Suppressor macrophage treated with lipopolysaccharide for 1 hour (primary cell): ENCODE data around the gene EPB41.
"Not testable (repeated sequence)": the region's sequence is repeated elsewhere in the genome, so short reads cannot be mapped to it uniquely, and the experiment has no call there.

ENCODE experiments used
- DNase-seq, 3 donors: peaks; one replicate each; pipeline ENCODE4 v3.0.0-alpha.2; 2020 to 2022

The EPB41 gene

DNA sequence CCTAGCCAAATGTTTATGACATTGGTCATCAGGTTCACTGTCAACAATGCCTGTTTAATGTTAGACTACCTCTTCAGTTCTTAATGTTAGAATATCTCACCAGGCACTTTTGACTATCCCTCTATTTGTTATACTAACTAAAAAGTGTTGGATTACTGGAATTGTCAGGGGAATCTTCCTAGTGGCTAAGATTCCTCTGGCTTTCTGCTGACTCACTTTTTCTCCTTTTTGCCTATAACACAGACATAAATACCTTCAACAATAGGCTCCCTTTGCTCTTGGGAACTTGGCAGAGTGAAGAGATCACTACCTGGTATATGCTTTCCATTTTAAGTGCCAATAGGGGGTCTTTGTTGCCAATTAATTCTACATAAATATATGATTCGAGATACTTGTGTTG is 140.8 kb downstream of the EPB41 start:
- DNase-seq = no peak

DNA sequence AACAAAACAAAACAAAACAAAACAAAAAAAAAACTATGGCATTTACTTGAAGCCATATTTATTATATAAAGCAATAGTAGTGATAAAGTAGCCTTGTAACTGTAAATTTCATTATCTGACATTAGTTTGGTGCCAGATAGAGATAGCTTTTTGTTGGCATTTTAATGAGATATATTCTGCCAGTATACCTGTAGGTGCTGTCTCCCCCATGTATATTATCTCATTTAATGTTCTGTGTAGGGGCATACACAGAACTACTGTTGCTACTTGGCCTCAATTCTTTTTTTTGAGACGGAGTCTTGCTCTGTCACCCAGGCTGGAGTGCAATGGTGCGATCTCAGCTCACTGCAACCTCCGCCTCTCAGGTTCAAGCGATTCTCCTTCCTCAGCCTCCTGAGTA is 141.9 kb downstream of the EPB41 start:
- DNase-seq = no peak

DNA sequence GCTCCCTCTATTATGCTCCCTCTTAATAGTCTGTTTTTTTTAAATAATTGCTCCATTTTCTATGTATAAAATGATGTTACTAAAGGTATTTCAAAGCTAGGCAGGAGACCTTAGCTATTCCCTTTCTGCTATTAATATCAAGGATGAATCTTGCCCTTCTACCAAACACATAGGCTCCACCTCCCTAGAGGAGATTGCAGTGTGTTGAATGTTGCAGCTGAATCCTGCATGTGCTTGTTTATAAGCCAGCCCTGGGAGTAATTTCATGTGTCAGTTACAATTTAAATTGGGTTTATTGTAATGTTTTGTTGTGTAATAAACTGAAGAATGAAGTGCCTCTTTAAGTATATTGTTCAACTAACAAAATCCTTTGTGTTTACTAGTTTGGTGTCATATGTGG is 143.3 kb downstream of the EPB41 start:
- DNase-seq = no peak

DNA sequence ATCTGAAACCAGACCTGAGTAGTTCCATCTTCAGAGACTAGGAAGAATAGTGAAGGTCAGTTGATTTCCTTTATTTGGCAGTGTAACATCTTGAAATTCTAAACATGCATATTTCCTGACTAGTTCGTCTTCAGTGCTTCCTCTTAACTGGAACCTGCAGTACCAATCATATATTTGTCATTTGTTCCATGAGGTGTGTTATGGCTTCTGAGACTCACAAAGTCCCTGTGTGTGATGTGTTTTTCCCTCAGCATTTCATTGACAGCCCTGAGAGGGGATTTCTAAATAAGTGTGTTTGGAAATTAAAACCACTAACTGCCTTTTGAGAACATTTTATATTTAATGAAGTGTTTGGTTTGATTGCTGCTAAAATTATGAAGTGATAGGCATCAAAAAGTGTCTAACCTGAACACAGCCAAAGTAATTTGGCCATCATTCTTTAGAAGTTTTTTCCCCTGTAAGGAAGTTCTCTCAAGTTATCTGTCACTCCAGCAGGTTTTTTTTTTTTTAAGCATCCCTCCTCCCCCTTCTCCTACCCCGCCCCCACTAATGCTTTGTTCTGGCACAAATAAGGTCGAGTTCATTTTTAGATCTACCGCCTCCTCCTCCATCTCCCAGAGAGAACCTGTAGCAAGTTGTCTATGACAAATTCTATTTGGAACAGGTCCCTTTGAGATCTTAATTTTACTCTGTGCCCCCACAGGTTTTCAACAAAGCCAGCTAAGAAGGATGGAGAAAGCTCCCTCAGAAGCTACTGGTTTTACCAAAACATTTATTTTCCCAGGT is 148.0 kb downstream of the EPB41 start:
- peak in 1 of 3 donors; percentile 0 for DNase-seq

DNA sequence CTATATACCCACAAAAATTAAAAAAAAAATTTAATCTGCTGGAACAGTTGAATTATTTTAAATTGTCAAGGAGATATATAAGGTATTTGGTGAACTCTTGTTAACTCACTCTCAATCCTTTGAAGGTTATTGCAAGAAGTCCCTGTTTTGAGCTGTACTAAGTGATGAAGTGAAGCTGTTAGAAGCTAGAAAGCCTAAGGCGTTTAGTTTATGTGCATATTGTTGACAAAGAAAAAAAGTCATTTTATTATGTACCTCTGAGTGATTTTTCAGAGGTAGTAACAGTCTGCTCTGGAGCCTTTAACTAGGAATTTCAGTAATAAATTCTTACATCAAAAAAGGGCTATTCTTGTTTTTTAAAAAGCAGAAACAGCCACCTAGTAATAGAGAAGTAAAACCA is 149.7 kb downstream of the EPB41 start:
- no peak for DNase-seq

DNA sequence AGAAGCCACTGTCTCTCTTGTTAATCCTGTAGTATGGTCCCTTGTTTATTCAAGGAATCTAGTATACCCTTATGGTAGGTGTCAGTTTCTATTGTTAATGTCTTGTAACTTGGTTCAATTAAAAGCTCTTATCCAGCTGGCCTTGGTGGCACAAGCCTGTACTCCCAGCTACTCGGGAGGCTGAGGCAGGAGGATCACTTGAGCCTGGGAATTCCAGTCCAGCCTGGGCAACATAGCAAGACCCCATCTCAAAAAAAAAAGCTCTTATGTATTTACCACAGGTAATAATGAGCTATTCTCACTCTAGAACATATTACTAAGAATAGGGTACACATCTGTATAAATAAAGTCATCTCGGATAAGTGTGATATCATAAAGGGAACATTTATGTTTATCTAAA is 162.8 kb downstream of the EPB41 start:
- no peak for DNase-seq

DNA sequence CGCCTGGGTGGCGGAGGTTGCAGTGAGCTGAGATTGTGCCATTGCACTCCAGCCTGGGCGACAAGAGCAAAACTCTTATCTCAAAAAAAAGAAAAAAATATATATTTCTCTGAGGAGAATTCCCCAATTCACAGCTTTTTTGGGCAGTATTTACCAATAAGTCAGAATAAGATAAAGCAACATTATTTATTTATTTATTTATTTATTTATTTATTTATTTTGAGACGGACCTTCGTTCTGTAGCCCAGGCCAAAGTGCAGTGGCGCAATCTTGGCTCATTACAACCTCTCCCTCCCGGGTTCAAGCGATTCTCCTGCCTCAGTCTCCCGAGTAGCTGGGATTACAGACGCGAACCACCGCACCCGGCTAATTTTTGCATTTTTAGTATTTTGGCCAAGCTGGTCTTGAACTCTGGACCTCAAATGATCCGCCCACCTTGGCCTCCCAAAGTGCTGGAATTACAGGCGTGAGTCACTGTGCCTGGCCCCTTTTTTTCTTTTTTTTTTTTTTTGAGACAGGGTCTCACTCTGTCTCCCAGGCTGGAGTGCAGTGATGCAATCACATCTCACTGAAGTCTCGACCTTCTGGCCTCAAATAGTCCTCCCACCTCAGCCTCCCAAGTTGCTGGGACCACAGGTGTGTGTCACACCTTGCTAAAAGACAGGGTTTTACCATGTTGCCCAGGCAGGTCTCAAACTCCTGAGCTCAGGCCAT is 165.7 kb downstream of the EPB41 start:
- not testable (repeated sequence) for DNase-seq

DNA sequence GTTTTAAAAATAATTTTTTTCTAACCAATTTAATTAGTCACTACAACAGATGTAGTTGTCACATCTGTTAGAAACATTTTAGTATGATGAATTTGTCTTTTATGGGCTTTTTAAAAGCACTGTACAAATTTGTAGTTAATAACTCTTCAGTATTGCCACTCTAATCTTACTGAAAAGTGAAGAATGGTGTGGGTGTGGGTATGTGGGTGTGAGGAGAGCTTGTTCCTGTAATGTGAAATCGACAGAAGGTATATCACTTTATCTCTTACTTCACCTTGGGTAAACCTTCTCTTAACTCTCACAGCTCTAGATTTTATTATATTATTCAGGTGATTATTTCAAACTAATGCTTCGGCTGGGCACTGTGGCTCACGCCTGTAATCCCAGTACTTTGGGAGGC is 166.8 kb downstream of the EPB41 start:
- peak in 1 of 3 donors; percentile 1 for DNase-seq

DNA sequence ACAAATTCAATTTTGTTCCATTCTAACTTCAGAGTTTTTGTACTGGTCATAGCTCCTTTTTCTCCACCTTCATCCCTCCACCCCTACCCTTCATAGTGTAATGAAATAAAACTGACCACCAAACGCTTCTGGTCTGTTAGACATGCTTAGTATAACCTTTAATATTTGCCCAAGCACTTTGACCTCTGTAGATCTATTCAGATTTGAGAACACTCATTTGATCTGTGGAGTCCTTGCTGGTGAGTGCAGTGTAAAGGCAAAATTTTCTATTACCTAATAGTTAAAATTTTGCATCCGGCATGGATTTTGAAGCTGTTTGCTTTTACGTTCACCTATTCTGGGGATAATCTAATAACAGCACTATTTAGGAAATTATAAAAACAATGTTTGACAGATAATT is 168.2 kb downstream of the EPB41 start:
- DNase-seq = no peak

DNA sequence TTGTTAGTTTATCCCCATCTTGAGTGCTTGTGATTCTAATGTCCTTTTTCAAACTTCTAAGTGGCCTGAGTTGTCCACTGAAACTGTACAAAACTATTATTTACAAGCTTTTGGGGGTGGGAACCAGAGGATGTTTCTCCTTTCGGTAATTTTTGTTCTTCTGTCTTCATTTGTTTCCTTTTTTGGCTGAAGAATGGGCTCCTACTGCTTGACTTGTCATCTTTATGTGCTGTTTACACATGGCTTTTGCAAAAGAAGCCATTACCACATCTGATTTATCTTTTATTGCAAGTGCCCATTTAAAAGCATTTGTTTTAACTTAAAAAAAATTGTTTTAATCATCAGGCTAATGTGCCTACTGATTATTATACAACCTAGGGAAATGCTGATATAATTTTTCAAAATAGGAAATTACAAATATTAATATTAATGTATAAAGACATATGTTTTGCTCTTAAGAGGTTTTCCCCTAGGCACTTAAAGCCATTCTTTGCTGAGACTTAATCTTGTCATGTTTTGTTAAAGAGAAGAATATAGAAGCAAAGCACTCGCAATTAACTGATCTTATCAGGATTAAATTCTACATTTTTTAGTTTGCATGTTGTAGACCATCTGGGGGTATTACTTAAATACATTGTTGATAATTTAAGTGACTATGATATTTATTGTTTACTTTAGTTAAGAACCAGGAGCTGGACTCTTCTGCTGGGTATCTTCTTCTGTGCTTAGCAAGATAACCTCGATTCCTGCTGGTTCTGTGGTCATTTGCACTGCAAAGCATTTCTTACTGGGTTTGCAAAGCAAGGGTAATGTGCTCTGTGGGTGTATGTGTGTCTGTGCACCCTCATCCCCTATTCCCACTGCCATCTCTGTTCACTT is 169.2 kb downstream of the EPB41 start:
- no peak for DNase-seq

DNA sequence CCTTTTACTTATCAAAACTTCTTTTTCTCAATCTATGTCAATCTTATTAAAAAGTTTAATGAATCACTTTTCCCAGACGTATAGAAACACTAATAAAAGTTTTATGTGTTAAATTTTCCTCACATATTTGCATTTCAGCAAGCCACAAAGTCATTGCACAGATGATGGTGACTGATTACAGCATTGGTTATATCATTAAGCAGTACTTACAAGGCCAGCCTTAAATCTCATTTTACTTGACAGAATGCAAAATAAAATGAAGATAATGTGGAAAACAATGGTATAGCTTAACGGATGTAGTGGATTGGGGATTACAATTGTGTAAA is 169.8 kb downstream of the EPB41 start:
- no peak for DNase-seq

DNA sequence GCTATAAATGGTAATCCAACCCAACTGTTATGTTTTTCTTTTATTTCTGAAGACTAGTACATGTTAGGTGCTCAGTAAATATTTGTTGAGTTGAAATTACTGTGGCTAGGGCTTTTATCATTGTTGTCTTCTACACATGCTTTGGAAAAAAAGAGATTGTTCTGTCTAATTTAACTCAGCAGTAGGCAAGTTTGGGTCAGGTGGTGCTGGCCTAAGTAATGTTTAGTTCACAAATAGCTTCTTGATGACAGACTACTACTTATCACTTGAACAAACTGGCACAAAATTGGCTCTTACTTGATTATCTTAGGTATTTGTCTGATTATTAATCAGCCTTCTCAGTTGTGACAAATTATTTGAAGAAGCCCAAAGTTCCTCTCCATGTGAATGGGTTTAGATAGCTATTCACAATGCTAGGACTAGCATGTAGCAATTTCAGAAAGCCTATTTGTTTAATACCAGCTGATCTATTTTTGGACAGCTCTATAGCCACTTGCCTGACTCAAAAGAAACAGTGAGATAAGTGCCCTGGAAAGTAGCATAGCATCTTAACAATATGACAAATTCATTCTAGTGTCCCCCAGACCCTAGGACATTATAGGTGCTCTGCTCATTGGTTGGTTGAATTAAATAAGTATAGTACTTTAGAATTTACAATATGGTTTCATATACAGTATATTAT is 176.7 kb downstream of the EPB41 start:
- DNase-seq = no peak

DNA sequence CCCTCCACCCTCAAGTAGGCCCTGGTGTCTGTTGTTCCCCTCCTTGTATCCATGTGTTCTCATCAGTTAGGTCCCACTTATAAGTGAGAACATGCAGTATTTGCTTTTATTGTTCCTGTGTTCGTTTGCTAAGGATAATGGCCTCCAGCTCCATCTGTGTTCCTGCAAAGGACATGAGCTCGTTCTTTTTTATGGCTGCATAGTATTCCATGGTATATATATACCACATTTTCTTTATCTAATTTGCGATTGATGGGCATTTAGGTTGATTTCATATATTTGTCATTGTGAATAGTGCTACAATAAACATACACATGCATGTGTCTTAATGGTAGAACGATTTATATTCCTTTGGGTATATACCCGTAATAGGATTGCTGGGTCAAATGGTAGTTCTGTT is 178.3 kb downstream of the EPB41 start:
- DNase-seq = not testable (repeated sequence)

DNA sequence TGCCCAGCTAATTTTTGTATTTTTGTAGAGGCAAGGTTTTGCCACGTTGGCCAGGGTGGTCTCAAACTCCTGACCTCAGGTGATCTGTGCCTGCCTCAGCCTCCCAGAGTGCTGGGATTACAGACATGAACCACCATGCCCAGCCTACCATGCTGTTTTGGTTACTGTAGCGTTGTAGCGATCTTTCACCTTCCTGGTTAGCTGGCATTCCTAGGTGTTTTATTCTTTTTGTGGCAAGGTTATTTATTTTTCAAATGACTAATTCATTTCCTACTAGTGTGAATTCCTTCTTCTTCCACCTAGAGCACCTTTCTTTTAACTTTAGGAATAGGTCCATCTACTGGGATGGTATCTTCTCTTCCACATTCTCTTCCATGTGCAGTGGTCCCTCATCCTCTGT is 180.1 kb downstream of the EPB41 start:
- DNase-seq = no peak

DNA sequence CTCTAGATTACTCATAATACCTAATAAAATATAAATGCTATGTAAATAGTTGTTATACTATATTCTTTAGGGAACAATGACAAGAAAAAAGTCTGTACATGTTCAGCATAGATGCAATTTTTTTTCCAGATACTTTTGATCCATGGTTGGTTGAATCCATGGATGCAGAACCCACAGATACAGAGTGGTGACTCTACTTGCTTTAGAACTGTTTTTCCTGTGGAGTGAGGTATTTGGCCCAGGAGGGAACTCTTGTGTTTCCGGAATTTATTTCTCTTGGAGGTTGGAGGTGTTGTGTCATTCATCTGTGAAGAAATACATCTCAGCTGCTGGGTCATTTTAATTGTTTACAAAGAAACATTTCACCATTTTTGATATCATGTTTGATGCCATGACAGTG is 180.6 kb downstream of the EPB41 start:
- DNase-seq = no peak

DNA sequence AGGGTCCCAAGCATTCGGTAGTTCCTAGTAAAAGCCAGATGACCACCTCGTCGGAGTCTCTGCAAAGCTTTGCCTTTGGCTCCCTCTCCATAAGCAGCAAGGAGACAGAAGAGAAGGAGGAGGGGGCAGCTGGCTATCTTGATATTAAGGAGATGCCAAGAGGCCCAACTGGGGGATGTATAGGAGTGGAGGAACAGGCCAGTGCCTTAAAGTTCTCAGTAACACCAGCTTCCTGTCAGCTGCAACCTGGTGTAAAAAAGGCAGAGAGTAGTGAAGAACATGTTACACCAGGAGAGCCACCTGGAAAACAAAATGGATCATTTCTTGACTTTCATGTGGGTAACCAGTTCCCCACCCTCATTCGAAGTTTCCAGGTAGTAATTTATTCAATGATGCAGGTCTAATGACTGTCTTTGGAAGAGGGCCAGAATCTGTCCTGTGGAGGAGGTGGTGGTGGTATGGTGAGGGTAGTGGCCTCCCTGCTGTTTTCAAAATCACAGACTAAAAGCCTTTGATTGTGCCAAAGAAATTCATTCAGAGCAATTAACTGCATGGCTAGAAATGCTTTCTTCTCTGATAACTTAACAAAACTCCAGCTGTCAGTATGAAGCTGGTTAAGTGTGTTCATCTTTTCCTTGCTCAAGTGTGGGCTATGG is 182.0 kb downstream of the EPB41 start:
- no peak for DNase-seq

DNA sequence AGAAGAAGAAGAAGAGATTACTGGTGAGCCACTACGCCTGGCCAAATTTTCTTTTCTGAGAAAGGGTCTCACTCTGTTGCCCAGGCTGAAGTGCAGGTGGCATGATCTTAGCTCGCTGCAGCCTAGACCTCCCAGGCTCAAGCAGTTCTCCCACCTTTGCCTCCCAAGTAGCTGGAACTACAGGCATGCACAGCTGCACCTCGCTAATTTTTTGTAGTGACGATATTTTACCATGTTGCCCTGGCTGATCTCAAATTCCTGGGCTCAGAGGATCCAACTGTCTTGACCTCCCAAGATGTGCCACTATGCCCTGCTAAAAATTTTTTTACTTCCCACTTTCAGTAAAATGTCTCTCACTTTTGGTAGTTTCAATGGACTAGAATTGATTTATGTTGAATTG is 184.9 kb downstream of the EPB41 start:
- DNase-seq = no peak

DNA sequence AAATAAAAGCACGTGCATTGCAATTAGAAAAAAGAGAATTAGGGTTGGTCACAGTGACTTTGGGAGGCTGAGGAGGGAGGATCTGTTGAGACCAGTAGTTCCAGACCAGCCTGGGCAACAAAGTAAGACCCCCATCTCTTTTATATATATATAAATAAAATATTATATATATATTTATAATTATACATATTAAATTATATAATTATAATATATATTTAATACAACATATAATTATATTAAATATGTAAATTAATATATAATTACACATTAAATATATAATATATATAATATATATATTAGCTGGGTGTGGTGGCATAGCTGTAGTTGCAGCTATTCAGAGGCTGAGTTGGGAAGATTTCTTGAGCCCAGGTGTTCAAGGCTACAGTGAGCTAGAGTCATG is 186.1 kb downstream of the EPB41 start:
- no peak for DNase-seq

DNA sequence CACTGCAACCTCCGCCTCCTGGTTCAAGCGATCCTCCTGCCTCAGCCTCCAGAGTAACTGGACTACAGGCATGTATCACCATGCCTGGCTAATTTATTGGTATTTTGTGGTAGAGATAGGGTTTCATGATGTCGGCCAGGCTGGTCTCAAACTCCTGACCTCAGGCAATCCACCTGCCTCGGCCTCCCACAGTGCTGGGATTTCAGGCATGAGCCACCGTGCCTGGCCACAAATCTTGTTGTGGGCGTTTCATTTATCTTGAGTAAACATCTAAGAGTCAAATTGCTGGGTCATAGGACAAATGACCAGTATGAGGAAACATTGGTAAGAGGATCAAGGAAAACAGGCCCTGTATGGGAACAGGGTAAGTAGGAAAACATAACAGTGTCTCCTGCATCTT is 191.5 kb downstream of the EPB41 start:
- peak in 2 of 3 donors; percentile 20 to 35 for DNase-seq

DNA sequence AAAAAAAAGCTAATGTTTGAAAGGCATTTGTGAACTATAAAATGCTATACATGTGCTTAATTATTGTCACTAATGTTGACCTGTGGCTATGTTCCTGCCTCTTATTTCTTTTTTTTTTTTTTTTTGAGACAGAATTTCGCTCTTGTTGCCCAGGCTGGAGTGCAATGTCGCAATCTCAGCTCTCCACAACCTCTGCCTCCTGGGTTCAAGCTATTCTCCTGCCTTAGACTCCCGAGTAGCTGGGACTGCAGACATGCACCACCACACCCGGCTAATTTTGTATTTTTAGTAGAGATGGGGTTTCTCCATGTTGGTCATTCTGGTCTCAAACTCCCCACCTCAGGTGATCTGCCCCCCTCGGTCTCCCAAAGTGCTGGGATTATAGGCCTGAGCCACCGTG is 193.7 kb downstream of the EPB41 start:
- DNase-seq = not testable (repeated sequence)

DNA sequence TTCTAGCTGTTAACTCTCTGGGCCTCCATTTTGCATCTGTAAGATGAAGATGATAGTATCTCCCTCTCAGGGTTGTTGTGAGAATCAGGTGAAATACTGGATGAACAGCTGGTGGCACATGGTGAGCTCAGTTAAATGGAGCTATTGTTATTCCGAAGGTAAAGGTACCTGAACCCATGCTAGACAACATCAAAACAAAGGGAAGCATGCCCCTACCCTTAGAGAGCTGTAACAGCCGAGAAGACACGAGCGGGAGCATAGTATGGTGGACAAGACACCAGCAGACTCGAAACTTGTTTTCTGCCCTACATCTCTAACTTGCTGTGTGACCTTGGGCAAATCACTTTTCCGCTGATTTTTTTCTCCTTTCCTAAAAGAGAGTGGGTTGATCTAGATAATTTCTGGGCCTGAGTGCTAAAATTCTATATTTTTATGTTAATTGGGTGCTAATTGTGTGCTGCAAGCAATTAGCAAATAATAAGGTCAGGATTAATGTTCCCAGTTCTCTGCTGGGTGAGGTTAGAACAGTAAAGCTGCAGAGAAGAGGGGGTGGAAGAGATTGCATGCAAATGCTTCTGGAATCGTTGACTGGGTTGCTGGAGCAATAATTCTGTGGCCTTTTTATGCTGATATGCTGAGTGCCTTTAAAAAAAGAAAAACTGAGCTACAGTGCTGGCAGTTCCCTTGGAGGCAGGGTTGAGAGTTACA is 198.5 kb downstream of the EPB41 start:
- no peak for DNase-seq
